Spleen (tissue), 7 donors: Measurements from ENCODE around the gene CLEC17A.

Experiments used
- CTCF ChIP-seq, 11 experiments: fragments of 200-600 bp in 7 of 11; fragments of 450-650 bp in 4 of 11; sonication (generic) in 4 of 11; IDR thresholded peaks in 8 of 11; conservative IDR thresholded peaks in 3 of 11; 1 replicate in 7 of 11; 2 replicates in 4 of 11; pipeline versions ENCODE4 v1.4.0 to v1.8.0; 2016 to 2021; ENCODE audit warnings: antibody characterized with exemption in 11 of 11, inconsistent platforms in 4 of 11, mild to moderate bottlenecking in 1 of 11
- POLR2AphosphoS5 ChIP-seq, 3 donors: sonication (generic); formaldehyde crosslinking; IDR thresholded peaks; one replicate each; pipeline ENCODE4 v1.5.1; 2017; ENCODE audit warnings: antibody characterized with exemption in 3 of 3
- donor health status: DM: no; HTN: no; CAD: no; lungs with moderate emphysema.
- donor health status: DM: no; HTN: no; CAD: no.
- donor health status: DM: no; HTN: no; CAD: no.

- TF ChIP-seq CTCF (IDR thresholded peaks at IDR 0.05 in 8 of 11, conservative IDR thresholded peaks at IDR 0.05 in 3 of 11) (no peak), POLR2AphosphoS5 (IDR thresholded peaks at IDR 0.05) (no peak)
Measured at GRCh38 chr19:14533450-14533849, 49.4 kb upstream of the CLEC17A start.
